ENCODE measurements around the gene NUDT6.

NUDT6 gene

DNA sequence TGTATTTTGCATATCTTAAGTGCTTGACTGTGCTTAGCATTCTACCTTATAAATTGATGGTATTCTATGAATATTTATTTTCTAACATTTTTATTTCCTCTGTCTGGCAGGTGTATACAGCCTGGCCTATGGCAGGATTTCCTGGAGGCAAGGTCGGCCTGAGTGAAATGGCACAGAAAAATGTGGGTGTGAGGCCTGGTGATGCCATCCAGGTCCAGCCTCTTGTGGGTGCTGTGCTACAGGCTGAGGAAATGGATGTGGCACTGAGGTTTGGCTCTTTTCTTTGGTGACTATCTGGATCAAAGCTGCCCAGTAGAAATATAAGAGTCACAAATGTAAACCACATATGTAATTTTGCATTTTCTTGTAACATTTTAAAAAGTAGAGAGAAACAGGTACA is 6.5 kb upstream of the NUDT6 start:
- H3K27me3 ChIP-seq (ENCODE audit: low read length): no peaks in the 10 kb centered on the region
- H3K79me2 ChIP-seq (ENCODE audit: insufficient read depth, low read length): peaks cover 7% of the 10 kb centered on the region; the same call in 1 of the 2 replicates
- H3K9me2 ChIP-seq (replicated peaks; ENCODE audit: insufficient read depth, low read length): no peaks in the 10 kb centered on the region
- no peaks in the 10 kb centered on the region for H3F3A ChIP-seq (ENCODE audit: insufficient read depth)
- H3K4me2 ChIP-seq (ENCODE audit: low read depth, low read length, poor library complexity, severe bottlenecking): no peak overlapping the region
- TF ChIP-seq, protein P1, sequence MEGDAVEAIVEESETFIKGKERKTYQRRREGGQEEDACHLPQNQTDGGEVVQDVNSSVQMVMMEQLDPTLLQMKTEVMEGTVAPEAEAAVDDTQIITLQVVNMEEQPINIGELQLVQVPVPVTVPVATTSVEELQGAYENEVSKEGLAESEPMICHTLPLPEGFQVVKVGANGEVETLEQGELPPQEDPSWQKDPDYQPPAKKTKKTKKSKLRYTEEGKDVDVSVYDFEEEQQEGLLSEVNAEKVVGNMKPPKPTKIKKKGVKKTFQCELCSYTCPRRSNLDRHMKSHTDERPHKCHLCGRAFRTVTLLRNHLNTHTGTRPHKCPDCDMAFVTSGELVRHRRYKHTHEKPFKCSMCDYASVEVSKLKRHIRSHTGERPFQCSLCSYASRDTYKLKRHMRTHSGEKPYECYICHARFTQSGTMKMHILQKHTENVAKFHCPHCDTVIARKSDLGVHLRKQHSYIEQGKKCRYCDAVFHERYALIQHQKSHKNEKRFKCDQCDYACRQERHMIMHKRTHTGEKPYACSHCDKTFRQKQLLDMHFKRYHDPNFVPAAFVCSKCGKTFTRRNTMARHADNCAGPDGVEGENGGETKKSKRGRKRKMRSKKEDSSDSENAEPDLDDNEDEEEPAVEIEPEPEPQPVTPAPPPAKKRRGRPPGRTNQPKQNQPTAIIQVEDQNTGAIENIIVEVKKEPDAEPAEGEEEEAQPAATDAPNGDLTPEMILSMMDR (IDR thresholded peaks at IDR 0.05; ENCODE audit: insufficient read depth, low read length, poor library complexity, severe bottlenecking): no peak
- TF ChIP-seq EZH2phosphoT487 (conservative IDR thresholded peaks at IDR 0.05; ENCODE audit: low read length): no peak
- H3K9ac ChIP-seq (ENCODE audit: low read length): no peak overlapping the region
- no peaks in the 10 kb centered on the region for H3K9me3 ChIP-seq (ENCODE audit: insufficient read depth, low read length)
- H3K4me3 ChIP-seq (ENCODE audit: insufficient read depth, low read length, poor library complexity, severe bottlenecking): no peak overlapping the region
- H3K36me3 ChIP-seq (ENCODE audit: low read length): no peaks in the 10 kb centered on the region
- no peak overlapping the region for H3K27ac ChIP-seq (ENCODE audit: low read depth, low read length)
- H2AFZ ChIP-seq (ENCODE audit: low read depth, low read length, severe bottlenecking): no peak overlapping the region
- no peaks in the 10 kb centered on the region for H4K20me1 ChIP-seq (ENCODE audit: low read depth, low read length)

DNA sequence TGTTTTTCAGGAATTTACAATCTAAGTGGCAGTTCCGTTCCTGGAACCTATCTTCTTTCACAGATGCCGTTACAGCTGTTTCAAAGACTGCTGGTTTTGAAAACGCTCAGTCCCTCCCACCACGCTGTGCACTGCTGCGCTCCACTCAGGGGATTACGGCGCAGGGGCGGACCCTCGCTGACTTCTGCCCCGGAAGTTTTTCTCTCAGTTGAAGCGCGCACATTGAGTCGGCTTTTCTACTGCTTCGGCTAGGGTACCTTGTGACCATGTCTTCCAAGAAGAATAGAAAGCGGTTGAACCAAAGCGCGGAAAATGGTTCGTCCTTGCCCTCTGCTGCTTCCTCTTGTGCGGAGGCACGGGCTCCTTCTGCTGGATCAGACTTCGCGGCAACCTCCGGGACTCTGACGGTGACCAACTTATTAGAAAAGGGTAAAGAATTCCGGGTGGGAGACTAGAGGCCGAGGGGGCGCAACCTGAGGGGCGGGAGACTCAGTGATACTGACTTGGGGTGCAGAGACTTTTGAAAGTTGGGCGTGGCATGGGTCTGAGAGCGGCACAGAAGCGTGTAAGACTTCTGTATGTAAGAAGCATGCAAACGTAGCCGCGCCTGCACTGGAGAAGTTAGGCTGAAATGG is 597 bp upstream of the NUDT6 start:
- H3K4me2 ChIP-seq (ENCODE audit: low read depth, low read length, poor library complexity, severe bottlenecking): peak overlapping the region; percentile 76
- H3K27me3 ChIP-seq (ENCODE audit: low read length): no peaks in the 10 kb centered on the region
- peaks cover 7% of the 10 kb centered on the region; the same call in 1 of the 2 replicates for H3K79me2 ChIP-seq (ENCODE audit: insufficient read depth, low read length)
- no peaks in the 10 kb centered on the region for H3K9me3 ChIP-seq (ENCODE audit: insufficient read depth, low read length)
- peak overlapping the region; percentile 76 for H3K4me3 ChIP-seq (ENCODE audit: insufficient read depth, low read length, poor library complexity, severe bottlenecking)
- H3K9ac ChIP-seq (ENCODE audit: low read length): peak overlapping the region; percentile 63
- TF ChIP-seq, protein P1 (IDR thresholded peaks at IDR 0.05; ENCODE audit: insufficient read depth, low read length, poor library complexity, severe bottlenecking): no peak
- TF ChIP-seq EZH2phosphoT487 (conservative IDR thresholded peaks at IDR 0.05; ENCODE audit: low read length): no peak
- H3F3A ChIP-seq (ENCODE audit: insufficient read depth): peaks cover 8% of the 10 kb centered on the region
- H3K9me2 ChIP-seq (replicated peaks; ENCODE audit: insufficient read depth, low read length): no peaks in the 10 kb centered on the region
- peak overlapping the region; percentile 91 for H3K27ac ChIP-seq (ENCODE audit: low read depth, low read length)
- H2AFZ ChIP-seq (ENCODE audit: low read depth, low read length, severe bottlenecking): peak overlapping the region; percentile 92
- H4K20me1 ChIP-seq (ENCODE audit: low read depth, low read length): no peaks in the 10 kb centered on the region
- no peaks in the 10 kb centered on the region for H3K36me3 ChIP-seq (ENCODE audit: low read length)

DNA sequence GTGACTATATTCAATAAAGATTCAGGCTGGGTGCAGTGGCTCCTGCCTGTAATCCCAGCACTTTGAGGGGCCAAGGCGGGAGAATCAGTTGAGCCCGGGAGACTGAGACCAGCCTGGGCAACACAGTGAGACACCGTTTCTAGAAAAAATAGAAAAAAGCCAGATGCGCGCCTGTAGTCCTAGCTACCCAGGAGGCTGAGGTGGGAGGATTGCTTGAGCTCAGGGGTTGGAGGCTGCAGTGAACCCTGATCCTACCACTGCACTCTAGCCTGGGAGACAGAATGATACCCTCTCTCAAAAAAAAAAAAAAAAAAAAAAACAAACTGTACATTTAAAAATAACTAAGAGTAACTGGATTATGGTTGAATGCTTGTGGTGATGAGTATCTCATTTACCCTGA is 1.1 kb downstream of the NUDT6 start:
- Histone ChIP-seq H3K4me3 (ENCODE audit: insufficient read depth, low read length, poor library complexity, severe bottlenecking) (peak overlapping the region; percentile 76), H3K27ac (ENCODE audit: low read depth, low read length) (no peak overlapping the region), H4K20me1 (ENCODE audit: low read depth, low read length) (no peaks in the 10 kb centered on the region), H3K27me3 (ENCODE audit: low read length) (no peaks in the 10 kb centered on the region), H2AFZ (ENCODE audit: low read depth, low read length, severe bottlenecking) (no peak overlapping the region), H3K4me2 (ENCODE audit: low read depth, low read length, poor library complexity, severe bottlenecking) (peak overlapping the region; percentile 76), H3K9ac (ENCODE audit: low read length) (no peak overlapping the region), H3K9me2 (replicated peaks; ENCODE audit: insufficient read depth, low read length) (no peaks in the 10 kb centered on the region), H3K36me3 (ENCODE audit: low read length) (no peaks in the 10 kb centered on the region), H3F3A (ENCODE audit: insufficient read depth) (peaks cover 8% of the 10 kb centered on the region), H3K79me2 (ENCODE audit: insufficient read depth, low read length) (peaks cover 7% of the 10 kb centered on the region; the same call in 1 of the 2 replicates), H3K9me3 (ENCODE audit: insufficient read depth, low read length) (no peaks in the 10 kb centered on the region)
- TF ChIP-seq EZH2phosphoT487 (conservative IDR thresholded peaks at IDR 0.05; ENCODE audit: low read length): no peak
- TF ChIP-seq, protein P1 (IDR thresholded peaks at IDR 0.05; ENCODE audit: insufficient read depth, low read length, poor library complexity, severe bottlenecking): no peak
